Activated CD4-positive, alpha-beta T cell treated with anti-CD3 and anti-CD28 coated beads, Interleukin-10, Interleukin-2, amounts not matched to agents 100 ng/mL and 50 ng/mL, durations not matched to agents 16 hours and 8 hours (primary cell): ENCODE results near the gene PPFIA3.
"Not testable (repeated sequence)": the region's sequence is repeated elsewhere in the genome, so short reads cannot be mapped to it uniquely, and the experiment has no call there.

ENCODE experiments used
- DNase-seq: peaks from one replicate; pipeline ENCODE4 v3.0.0-alpha.2; 2020

PPFIA3 gene

DNA sequence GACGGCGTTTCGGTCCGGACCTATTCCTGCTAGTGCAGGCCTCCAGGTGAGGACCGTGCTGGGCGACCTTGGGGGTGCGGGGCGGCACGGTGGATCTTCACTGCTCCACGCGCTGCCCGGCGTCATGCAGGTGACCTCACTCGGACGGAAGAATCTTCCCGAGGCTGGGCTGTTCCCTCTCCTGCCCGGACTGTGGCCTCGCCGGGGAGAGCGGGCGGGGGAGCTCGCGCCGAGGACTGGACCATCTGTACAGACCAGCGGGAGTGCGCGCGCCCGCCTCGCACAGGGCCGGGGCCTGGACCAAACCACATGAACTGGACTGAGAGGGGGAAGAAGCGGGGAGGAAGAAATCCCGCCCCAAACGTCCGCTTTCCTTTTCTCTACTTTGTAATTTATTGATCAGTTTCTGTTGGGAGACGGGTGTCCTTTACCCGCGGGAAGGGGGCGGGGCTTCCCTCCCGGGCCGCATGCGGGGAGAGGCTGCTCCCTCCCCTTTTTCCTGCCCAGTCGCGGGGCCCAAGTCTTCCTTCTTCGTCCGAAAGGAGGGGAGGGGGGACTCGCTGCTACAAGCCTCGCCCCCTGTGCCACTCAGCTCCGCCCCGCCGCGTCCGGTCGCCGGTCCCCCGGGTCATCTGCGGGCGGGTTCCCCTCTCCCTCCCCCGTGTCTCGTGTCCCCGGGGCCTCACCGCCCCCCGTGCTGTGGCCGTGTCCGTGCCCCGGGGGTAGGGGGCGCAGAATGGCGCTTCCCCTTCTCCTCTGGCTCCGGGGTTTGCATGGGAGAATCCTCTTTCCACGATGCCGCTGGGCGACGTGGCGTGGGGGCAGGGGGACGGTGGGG, 31.0 kb downstream of the PPFIA3 start:
- peak; percentile 40 for DNase-seq

DNA sequence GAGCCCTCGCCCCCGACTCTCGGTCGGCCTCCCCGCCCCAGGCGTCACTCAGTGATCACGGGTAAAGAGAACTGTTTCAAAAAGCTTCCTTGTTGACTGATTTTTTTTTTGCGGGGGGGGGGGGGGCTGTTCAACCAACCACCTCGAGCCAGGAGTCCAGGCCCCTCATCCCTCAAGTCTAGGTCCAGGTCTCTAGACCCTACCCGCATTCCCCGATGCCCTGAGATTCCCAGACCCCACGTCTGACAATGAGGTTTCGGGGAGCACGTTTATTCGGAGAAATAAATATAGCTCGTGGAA, 31.6 kb downstream of the PPFIA3 start:
- no peak for DNase-seq

DNA sequence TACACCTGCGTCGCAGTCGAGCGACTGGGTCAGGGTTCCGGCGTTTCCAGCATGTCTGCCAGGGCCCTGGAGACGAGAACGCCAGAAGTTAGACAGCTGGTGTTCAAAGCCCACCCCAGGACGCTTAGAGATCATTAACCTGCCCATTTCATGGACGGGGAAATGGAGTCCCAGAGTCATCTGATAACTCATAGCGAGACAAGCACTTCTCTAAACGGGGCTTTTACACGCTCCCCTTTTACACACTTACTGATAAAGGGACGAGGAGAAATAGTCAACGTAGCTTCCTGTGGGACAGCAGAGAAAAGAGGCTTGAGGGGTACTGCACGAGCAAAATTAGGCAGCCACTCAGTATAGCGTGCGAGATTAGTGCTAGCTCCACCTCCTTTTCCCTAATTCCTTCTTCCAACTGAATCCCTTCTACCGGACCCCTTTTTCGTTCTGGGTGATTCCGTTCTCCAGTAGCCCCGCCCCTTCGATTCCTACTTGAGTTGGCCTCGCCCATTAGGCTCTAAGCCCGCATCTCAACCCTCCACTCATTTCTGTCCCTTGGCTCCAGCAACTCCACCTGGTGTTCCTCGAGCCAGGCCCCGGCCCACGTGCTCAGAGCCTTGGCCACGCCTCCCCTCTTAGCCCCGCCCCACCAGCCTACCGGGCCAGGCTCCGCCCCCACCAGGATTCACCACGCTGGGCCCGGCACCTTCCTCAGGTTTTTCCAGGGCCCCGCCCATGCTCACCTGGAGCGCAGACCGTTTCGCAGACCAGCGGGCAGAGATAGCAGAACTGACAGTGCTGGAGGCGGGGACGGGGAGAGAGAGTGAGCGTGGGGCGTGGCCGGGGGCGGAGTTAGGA, 32.1 kb downstream of the PPFIA3 start:
- peak; percentile 30 for DNase-seq

DNA sequence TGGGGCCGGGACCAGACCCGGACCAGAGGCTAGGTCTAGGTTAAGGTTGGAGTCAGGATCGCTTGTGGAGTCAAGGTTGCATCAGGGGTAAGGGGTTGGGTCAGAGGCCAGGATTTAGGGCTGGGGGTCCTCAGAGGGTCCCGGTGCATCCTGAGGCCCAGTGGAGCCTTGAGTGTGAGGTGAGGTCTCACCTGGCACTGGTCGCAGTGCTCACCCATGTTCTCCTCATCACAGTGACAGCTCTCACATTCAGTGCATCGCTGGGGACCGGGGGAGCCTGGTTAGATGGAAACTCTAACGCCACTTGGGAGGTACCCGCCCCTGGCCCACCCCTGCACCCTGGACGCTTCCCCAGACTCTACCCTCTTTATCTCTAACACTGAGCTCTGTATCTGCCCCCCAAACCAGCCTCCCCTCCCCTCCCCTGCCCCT, 32.8 kb downstream of the PPFIA3 start:
- no peak for DNase-seq

DNA sequence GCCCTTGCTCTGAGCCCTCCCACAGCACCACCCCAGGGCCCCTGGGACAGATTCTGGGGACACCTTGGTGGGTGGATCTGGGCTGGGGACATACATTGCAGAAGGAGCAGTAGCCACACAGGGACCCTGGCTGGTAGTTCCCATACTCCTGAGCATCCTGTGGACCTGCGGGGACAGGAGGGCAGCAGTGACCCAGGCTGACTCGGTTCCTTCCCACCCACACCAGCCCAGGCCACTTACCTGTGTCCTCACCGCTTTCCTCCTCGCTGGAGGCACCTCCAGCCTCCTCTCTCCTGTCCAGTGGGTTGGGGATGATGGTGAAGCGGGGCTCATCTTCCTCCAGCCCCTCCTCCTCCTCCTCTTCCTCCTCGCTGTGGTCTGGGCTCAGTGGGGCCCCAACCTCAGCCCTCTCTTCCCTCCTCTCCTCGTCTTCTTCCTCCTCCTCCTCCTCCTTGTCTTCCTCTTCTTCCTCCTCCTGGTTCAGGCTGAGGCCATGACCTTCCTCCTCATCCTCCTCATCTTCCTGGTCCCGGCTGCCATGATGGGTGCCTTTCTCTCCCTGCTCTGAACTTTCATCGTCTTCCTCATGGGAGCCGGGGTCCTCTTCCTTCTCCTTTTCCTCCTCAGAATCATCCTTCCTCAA, 33.9 kb downstream of the PPFIA3 start:
- no peak for DNase-seq

DNA sequence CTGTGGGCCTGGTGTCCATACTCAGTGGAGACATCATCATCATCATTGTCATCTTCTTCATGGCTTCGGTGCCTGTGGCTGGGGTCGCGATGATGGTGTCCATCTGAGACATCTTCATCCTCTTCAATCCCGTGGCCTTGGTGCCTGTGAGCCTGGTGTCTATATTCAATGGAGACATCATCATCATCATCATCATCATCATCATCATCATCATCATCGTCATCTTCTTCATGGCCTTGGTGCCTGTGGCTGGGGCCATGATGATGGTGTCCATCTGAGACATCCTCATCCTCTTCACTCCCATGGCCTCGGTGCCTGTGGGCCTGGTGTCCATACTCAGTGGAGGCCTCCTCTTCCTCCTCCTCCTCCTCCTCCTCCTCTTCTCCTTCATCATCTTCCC, 34.9 kb downstream of the PPFIA3 start:
- DNase-seq: no peak

DNA sequence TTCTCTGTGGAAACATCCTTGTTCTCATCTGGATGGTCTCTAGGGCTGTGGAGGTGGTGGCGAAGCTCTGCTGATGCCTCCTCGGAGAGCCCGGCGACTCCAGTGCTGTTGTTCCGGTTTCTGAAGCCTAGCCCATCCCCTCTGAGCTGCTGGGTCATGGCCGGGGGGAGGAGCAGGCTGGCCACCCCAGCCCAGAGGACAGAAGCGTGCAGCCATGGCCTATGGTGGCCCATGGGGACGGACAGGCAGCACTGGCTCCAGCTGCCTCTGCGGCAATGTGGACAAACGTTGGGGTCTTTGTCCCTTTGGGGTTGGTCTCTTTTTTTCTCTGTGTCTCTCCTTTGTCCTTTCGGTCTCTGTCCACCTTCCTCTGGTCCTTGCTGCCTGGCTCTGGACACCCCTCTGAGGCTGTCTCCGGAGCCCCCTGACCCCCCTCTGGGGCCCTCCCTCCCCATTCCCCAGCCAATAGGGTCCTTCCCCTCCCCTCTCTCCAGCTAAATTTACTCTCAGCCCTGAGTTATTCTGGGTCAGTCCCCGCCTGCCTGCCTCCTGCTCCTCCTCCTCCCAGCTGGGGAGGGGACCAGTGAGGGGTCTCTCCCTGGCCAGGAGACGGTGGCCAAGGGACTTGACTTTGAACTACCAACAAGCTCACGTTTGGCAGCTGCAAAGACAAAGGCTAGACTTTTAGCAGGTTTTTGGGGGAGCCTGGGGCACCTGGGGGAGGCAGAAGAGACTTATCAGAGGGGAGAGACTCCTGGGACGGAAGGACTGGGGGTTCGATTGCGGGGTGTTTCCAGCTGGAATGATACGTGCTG, 35.9 kb downstream of the PPFIA3 start, which contains the start of gene HRC:
HRC (minus strand) TSS at position 392 of the 815 bp plus-strand sequence; CDS start at position 233, 159 bp downstream.
- no peak for DNase-seq

DNA sequence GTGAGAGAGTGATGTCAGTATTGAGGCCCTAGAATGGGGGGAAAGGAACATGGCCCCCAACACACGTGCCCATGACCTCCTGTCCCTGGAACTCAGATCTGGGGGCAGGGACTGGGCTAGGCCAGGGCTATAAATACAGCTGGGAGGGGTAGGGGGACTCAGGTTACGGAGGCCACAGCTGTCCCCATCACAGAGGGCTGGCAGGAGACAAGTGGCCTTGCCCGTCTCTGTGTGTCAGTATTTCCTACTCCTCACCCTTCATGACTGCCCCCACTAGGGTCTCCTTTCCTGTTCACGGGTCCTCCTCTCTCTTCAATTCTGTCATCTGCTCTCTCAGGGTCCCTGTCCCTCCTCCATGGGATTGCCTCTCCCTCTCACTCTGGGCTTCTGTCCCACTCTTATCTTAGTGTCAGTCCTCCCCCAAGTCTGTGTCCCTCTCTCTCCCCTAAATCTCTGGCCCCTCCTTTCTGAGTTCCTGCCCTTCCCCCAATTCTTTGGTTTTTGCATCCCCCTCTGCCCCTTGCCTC, 36.5 kb downstream of the PPFIA3 start:
- no peak for DNase-seq

DNA sequence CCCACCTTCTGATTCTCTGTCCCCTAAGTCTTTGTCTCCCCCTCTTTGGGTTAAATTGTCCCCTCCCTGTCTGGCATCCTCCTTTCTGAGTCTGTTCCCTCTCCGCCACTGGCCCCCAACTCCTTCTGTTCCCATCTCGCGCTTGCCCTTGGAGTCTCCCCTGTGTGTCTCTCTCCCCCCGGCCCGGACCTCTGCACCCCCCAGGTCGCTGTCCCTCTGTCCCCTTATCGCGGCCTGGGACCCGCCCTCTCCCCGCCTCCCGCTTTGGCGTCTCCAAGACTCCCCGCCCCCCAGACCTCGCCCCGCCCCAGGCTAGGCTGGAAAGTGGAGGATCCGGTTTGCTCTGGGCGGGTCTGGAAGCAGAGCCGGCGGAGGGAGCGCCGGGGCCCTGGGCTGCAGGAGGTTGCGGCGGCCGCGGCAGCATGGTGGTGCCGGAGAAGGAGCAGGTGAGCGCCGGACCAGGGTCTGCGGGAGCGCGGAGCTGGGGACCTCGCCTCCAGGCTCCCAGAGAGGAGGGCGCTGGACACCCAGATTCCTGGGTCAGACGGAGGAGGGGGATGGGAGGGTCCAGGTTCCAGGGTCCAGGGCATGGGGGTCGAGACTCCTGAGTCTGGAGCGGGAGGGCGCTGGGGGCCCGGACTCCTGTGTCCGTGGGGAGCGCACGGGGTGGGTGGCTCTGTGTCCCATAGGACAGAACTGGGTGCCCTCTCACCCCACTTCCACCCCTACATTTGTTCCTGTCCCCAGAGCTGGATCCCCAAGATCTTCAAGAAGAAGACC, 38.3 kb downstream of the PPFIA3 start, which contains the start of gene TRPM4:
TRPM4 (plus strand) TSS at position 348 of the 780 bp plus-strand sequence; CDS start at position 423, 75 bp downstream.
- peak; percentile 57 for DNase-seq

DNA sequence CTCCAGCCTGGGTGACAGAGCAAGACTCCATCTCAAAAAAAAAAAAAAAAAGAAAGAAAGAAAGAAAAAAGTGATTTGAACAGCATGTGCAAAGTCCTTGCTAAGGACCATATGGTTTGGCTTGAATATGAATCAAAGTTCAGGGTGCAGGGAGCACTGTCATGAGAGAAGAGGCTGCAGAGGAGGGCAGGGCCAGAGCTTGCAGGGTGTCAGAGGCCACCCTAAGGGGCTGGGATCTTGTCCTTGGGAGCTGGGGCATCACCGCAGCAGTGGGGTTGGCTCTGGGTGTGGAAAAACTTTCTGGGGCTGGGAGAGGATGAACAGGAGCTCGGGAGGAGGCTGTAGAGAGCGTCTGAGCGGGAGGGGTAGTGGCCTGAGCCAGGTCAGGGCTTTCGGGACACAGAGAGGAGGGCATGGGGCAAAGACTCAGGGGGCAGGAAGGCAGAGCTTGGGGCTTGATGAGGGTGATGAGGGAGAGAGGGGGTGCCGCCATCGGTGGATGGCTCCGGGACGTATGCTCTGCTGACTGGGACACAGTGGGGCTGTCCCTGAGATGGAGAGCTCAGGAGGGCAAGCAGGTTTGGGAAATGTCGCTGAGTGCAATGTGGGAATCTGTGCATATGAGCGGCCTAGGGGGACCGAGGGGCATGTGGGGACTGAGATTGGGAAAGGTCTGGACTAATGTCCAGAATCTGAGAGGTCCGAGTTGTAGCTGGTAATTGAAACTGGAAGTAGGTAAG, 41.3 kb downstream of the PPFIA3 start:
- no peak for DNase-seq

DNA sequence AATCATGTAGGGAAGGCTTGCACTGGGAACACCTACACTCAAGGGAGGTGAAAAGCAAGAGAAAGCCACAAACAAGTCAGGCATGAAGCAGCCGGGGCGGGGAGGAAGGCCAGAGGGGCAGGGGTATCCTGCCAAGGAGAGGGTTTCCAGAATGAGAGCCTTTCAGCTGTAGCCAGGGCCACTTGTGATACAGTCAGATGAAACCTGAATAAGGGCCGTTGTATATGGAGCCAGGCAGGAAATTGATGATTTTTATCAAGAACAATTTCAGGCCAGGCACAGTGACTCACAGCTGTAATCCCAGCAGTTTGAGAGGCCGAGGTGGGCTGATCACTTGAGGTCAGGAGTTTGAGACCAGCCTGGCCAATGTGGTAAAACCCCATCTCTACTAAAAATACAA, 42.6 kb downstream of the PPFIA3 start:
- DNase-seq: no peak

DNA sequence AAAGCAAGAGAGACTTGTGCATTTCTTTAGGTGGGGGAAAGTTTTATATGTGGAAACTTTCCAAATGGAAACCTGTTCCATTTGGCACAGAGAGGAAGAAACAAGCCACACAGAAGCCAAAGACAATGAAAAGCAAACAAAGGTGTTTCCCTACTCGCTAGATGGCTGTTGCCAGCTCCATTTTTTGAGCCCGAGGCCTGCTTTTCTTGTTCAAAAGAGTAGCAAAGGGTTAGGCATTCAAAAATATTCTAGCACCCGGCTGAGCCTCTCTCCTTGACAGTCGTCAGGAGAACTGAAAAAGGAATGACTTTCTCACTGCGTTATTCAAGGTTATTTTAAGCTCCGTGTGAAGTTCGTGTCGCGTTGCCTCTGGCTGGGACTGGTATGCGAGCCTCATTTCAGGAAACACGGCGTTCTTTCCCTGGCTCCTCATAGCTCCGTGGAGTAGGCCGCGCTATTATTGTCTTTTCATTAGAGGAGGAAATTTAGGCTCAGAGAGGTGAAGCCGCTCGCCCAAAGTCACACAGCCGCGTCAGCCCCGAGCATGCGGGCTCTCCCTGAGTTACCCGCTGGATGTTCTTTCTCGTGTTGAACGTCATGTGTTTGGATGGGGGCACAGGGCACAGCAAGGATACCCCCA, 45.9 kb downstream of the PPFIA3 start:
- no peak for DNase-seq

DNA sequence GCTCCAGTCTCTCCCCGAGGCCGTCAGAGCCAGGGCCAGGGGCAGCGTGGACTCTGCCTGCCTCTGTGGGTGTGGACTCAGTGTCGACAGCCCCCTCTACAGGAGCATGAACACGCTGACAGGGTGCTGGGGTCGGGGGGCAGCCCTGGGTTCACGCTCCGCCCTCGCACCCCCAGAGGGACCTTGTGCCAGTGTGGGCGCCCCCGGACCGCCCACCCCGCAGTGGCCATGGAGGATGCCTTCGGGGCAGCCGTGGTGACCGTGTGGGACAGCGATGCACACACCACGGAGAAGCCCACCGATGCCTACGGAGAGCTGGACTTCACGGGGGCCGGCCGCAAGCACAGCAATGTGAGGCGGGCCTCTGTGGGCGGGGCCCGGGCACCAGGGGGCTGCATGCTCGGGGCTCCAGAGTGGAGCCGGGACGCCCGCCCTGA, 46.5 kb downstream of the PPFIA3 start:
- no peak for DNase-seq

DNA sequence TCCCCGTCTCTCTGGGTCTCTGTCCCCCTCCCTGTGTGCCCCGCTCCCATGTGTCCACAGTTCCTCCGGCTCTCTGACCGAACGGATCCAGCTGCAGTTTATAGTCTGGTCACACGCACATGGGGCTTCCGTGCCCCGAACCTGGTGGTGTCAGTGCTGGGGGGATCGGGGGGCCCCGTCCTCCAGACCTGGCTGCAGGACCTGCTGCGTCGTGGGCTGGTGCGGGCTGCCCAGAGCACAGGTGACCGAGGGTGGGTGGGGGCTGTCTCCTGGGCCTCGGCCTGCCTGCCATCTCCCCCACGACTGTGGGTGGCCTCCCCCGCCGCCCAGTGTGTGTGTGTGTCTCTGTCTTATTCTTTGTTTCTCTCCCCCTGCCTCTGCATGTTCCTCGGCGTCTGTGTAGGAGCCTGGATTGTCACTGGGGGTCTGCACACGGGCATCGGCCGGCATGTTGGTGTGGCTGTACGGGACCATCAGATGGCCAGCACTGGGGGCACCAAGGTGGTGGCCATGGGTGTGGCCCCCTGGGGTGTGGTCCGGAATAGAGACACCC, 48.6 kb downstream of the PPFIA3 start:
- no peak for DNase-seq

DNA sequence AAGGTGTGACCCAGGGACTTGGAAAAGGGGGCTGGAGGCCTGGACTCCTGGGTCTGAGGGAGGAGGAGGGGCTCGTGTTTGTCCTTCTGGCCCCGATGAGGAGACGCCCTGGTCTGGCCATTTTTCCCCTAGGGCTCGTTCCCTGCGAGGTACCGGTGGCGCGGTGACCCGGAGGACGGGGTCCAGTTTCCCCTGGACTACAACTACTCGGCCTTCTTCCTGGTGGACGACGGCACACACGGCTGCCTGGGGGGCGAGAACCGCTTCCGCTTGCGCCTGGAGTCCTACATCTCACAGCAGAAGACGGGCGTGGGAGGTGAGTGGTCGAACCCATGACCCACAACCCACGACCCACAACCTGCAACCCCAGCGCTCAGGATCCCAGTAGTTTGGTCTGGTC, 49.1 kb downstream of the PPFIA3 start:
- DNase-seq: no peak

DNA sequence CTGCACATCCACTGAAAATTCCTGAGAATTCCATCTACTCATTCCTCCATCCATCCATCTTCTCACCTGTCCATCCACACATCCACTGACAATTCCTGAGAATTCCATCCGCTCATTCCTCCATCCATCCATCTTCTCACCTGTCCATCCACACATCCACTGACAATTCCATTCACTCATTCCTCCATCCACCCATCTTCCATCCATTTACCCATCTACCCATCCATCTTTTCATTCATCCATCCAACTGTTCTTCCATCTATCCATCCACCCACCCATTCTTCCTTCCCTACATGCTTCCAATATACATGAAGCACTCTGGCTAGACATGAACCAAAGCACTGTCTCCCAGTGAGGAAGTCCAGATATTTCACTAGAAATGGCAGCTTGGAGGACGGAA, 53.9 kb downstream of the PPFIA3 start:
- no peak for DNase-seq

DNA sequence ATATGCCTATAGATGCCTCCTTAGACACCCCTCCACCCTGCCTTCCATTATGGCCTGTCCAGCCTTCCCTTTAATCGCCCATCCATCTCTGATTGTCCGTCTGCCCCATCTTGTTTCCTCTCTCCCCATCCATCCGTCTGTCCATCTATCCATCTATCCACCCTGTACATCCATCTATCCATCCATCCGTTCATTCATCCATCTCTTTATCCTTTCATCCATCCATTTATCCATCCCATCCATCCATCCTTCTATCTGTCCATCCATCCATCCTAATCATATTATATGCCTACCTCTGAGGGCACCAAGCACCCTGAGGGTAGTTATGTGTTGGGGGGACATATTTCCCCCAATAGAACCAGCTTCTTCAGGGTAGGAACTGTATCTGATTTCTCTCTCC, 61.3 kb downstream of the PPFIA3 start:
- DNase-seq: no peak

DNA sequence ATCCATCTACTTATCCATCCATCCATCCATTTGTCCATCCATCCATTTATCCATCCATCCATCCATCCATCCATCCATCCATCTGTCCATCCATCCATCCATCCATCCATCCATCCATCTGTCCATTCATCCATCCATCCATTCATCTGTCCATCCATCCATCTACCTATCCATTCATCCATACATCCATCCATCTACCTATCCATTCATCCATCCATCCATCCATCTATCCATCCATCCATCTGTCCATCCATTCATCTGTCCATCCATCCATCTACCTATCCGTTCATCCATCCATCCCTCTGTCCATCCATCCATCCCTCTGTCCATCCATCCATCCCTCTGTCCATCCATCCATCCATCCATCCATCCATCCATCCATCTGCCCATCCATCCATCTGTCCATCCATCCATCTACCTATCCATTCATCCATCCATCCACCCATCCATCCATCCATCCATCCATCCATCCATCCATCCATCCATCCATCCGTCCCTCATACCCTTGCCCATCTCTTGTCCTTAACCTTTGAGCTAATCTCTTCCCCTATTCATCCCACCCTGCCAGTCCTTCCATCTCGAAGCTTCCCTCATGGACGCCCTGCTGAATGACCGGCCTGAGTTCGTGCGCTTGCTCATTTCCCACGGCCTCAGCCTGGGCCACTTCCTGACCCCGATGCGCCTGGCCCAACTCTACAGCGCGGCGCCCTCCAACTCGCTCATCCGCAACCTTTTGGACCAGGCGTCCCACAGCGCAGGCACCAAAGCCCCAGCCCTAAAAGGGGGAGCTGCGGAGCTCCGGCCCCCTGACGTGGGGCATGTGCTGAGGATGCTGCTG, 62.9 kb downstream of the PPFIA3 start:
- not testable (repeated sequence) for DNase-seq

DNA sequence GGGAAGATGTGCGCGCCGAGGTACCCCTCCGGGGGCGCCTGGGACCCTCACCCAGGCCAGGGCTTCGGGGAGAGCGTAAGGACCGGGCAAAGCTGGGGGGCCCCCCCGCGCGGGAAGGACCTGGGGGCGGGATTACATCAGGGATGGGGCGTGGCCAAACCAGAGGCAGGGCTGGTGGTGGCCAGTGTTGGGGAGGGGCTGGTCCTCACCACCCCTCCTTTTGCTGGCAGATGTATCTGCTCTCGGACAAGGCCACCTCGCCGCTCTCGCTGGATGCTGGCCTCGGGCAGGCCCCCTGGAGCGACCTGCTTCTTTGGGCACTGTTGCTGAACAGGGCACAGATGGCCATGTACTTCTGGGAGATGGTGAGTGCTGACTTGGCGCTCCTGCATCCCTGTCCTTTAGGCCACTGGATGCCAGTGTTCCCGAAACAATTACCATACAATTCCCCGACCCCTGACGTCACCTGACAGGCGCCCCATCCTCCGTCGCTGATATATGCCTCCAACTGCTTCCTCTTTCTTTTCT, 63.6 kb downstream of the PPFIA3 start:
- DNase-seq: no peak
